Spleen (tissue), 11 donors: Measurements from ENCODE around the gene PMIS2. TPM values are rescaled to one million over a fixed set of nuclear protein-coding genes. Genes with fewer than 3 reads are reported as not detected.

Source experiments
- DNase-seq: peaks from one replicate; pipeline ENCODE4 v3.0.0-alpha.2; 2020
- H3K27ac ChIP-seq, 8 donors: fragments of 200-600 bp; sonication (generic) in 7 of 8; 1 replicate in 4 of 8; 2 replicates in 4 of 8; pipeline versions ENCODE4 v1.5.0 to v1.8.0; 2016 to 2021; ENCODE audit warnings: inconsistent platforms in 4 of 8, mild to moderate bottlenecking in 4 of 8, moderate library complexity in 1 of 8
- H3K27me3 ChIP-seq, 7 donors: fragments of 200-600 bp; sonication (generic) in 6 of 7; replicated peaks in 1 of 7; 1 replicate in 4 of 7; 2 replicates in 3 of 7; pipeline versions ENCODE4 v1.5.0 to v1.8.0; 2016 to 2021; ENCODE audit warnings: inconsistent platforms in 3 of 7, mild to moderate bottlenecking in 1 of 7
- H3K36me3 ChIP-seq, 6 donors: fragments of 200-600 bp; sonication (generic) in 5 of 6; 1 replicate in 4 of 6; 2 replicates in 2 of 6; pipeline versions ENCODE4 v1.5.0 to v1.8.0; 2016 to 2021; ENCODE audit warnings: inconsistent platforms in 2 of 6
- H3K4me1 ChIP-seq, 6 donors: fragments of 200-600 bp; sonication (generic) in 5 of 6; 1 replicate in 3 of 6; 2 replicates in 3 of 6; pipeline versions ENCODE4 v1.5.0 to v1.8.0; 2016 to 2021; ENCODE audit warnings: inconsistent platforms in 3 of 6
- H3K4me3 ChIP-seq, 8 donors: fragments of 200-600 bp; sonication (generic) in 7 of 8; 1 replicate in 4 of 8; 2 replicates in 4 of 8; pipeline versions ENCODE4 v1.5.0 to v1.8.0; 2016 to 2021; ENCODE audit warnings: inconsistent platforms in 4 of 8, mild to moderate bottlenecking in 4 of 8, moderate library complexity in 2 of 8
- H3K9me3 ChIP-seq, 8 donors: fragments of 200-600 bp; sonication (generic) in 7 of 8; 1 replicate in 4 of 8; 2 replicates in 4 of 8; pipeline versions ENCODE4 v1.5.0 to v1.8.0; 2016 to 2021; ENCODE audit warnings: inconsistent platforms in 4 of 8
- CTCF ChIP-seq, 11 experiments: fragments of 200-600 bp in 7 of 11; fragments of 450-650 bp in 4 of 11; sonication (generic) in 4 of 11; IDR thresholded peaks in 8 of 11; conservative IDR thresholded peaks in 3 of 11; 1 replicate in 7 of 11; 2 replicates in 4 of 11; pipeline versions ENCODE4 v1.4.0 to v1.8.0; 2016 to 2021; ENCODE audit warnings: antibody characterized with exemption in 11 of 11, inconsistent platforms in 4 of 11, mild to moderate bottlenecking in 1 of 11
- POLR2A ChIP-seq, 3 donors: fragments of 450-650 bp; IDR thresholded peaks; one replicate each; pipeline ENCODE4 v1.5.1; 2017; ENCODE audit warnings: antibody characterized with exemption in 3 of 3, mild to moderate bottlenecking in 1 of 3
- POLR2AphosphoS5 ChIP-seq, 3 donors: sonication (generic); formaldehyde crosslinking; IDR thresholded peaks; one replicate each; pipeline ENCODE4 v1.5.1; 2017; ENCODE audit warnings: antibody characterized with exemption in 3 of 3
- WGBS, 5 donors: extraction: QIAGEN DNeasy Blood & Tissue Kit in 3 of 5; methylation state at CpG; one replicate each; pipeline versions ENCODE4 v1.1.5 to v1.1.7; 2013 to 2018; 5-methylcytosine and 5-hydroxymethylcytosine counted together
- intact Hi-C: fragments of 100-400 bp; cut with DNase I; formaldehyde crosslinking; loops from one replicate; pipeline ENCODE4 v1.15.0; 2023; ENCODE audit warnings: low total_unique reads
- polyA plus RNA-seq, 3 donors: library from polyadenylated mRNA; stranded (reverse); fragments of 200-250 nt; gene quantifications; one replicate each; pipeline ENCODE4 v1.2.1, GENCODE V29; 2013
- total RNA-seq, 7 donors: library from RNA; depleted of rRNA in 3 of 7; stranded (reverse); fragments of >200 nt in 3 of 7; fragmentation: NEBNext Ultra II Directional in 4 of 7; extraction: Animal tissue kit (Norgen Biotek cat#: 25700) in 4 of 7; gene quantifications; one replicate each; pipeline versions ENCODE4 v1.1.0 to v1.2.1, GENCODE V29; 2016 to 2021
- donor health status: healthy with polysubstance abuse.
- donor health status: DM: no; HTN: no; CAD: no; lungs with moderate emphysema.
- donor health status: DM: no; HTN: no; CAD: no.
- donor health status: Bipolar disorder and iron deficiency.
- donor health status: healthy.
- donor health status: DM: no; HTN: no; CAD: no.
- donor health status: DM: yes; HTN: yes; CAD: no.

Gene PMIS2
- total and polyA plus RNA-seq, 10 donors, result not detected

- H3K36me3 ChIP-seq, result no peaks in the 10 kb centered on the region
- H3K27ac ChIP-seq, result no peak overlapping the region
- peaks cover 5 to 49% (median 33%) of the 10 kb centered on the region in 8 donors for H3K9me3 ChIP-seq
- no peak for DNase-seq
- H3K4me3 ChIP-seq, result no peak overlapping the region
- TF ChIP-seq POLR2A (IDR thresholded peaks at IDR 0.05) (no peak), CTCF (IDR thresholded peaks at IDR 0.05 in 8 of 11, conservative IDR thresholded peaks at IDR 0.05 in 3 of 11) (no peak), POLR2AphosphoS5 (IDR thresholded peaks at IDR 0.05) (no peak)
- intact Hi-C loops, result no loop called here
- H3K4me1 ChIP-seq, result no peaks in the 10 kb centered on the region
- H3K27me3 ChIP-seq, result peaks cover 0 to 31% (median 0%) of the 10 kb centered on the region in 7 donors
- WGBS, 5 donors, result 25 to 91% (median 80%) methylated on average over 1 of the region's 1 CpG
Observed at GRCh38 chr19:35577918-35578317, 8.1 kb upstream of the PMIS2 start.

- Histone ChIP-seq H3K36me3 (no peaks in the 10 kb centered on the region), H3K4me3 (no peak overlapping the region), H3K27ac (no peak overlapping the region), H3K4me1 (no peaks in the 10 kb centered on the region), H3K27me3 (peaks cover 0 to 38% (median 0%) of the 10 kb centered on the region in 7 donors), H3K9me3 (peaks cover 5 to 47% (median 33%) of the 10 kb centered on the region in 8 donors)
- intact Hi-C loops, result no loop called here
- DNase-seq, result no peak
- WGBS, 5 donors, result 73 to 80% (median 77%) methylated on average over 7 of the region's 7 CpGs
- TF ChIP-seq CTCF (IDR thresholded peaks at IDR 0.05 in 8 of 11, conservative IDR thresholded peaks at IDR 0.05 in 3 of 11) (no peak), POLR2A (IDR thresholded peaks at IDR 0.05) (no peak), POLR2AphosphoS5 (IDR thresholded peaks at IDR 0.05) (no peak)
Observed at GRCh38 chr19:35578707-35579106, 7.3 kb upstream of the PMIS2 start.

GRCh38 chr19:35582760-35583159 is 3.2 kb upstream of the PMIS2 start:
- no peaks in the 10 kb centered on the region for H3K36me3 ChIP-seq
- no peak overlapping the region for H3K4me3 ChIP-seq
- DNase-seq, result no peak
- H3K27ac ChIP-seq, result no peak overlapping the region
- TF ChIP-seq CTCF (IDR thresholded peaks at IDR 0.05 in 8 of 11, conservative IDR thresholded peaks at IDR 0.05 in 3 of 11) (no peak), POLR2AphosphoS5 (IDR thresholded peaks at IDR 0.05) (no peak), POLR2A (IDR thresholded peaks at IDR 0.05) (no peak)
- peaks cover 0 to 57% (median 7%) of the 10 kb centered on the region in 7 donors for H3K27me3 ChIP-seq
- peaks cover 0 to 9% (median 2%) of the 10 kb centered on the region in 8 donors for H3K9me3 ChIP-seq
- WGBS, 5 donors, result 71 to 95% (median 87%) methylated on average over 1 of the region's 1 CpG
- intact Hi-C loops, result no loop called here
- H3K4me1 ChIP-seq, result no peaks in the 10 kb centered on the region

GRCh38 chr19:35587321-35587720 is 1.3 kb downstream of the PMIS2 start:
- intact Hi-C loops, result no loop called here
- H3K9me3 ChIP-seq, result peaks cover 0 to 3% (median 0%) of the 10 kb centered on the region in 8 donors
- 11 to 70% (median 50%) methylated on average over 1 of the region's 1 CpG for WGBS, 5 donors
- DNase-seq, result no peak
- H3K4me3 ChIP-seq, result no peak overlapping the region
- peaks cover 0 to 3% (median 0%) of the 10 kb centered on the region in 6 donors for H3K4me1 ChIP-seq
- no peak overlapping the region for H3K27ac ChIP-seq
- H3K36me3 ChIP-seq, result no peaks in the 10 kb centered on the region
- TF ChIP-seq POLR2A (IDR thresholded peaks at IDR 0.05) (no peak), POLR2AphosphoS5 (IDR thresholded peaks at IDR 0.05) (no peak), CTCF (IDR thresholded peaks at IDR 0.05 in 8 of 11, conservative IDR thresholded peaks at IDR 0.05 in 3 of 11) (no peak)
- peaks cover 0 to 54% (median 7%) of the 10 kb centered on the region in 7 donors for H3K27me3 ChIP-seq
